22Rv1 (cell line): ENCODE data around the gene NOX3.

Source experiments
- CTCF ChIP-seq: fragments of 450-650 bp; IDR thresholded peaks from 2 replicates; pipeline ENCODE4 v1.5.1; 2017; ENCODE audit warnings: mild to moderate bottlenecking
- ZFX ChIP-seq: fragments of 450-650 bp; IDR thresholded peaks from 2 replicates; pipeline ENCODE4 v1.6.1; 2017; ENCODE audit warnings: antibody characterized with exemption, borderline replicate concordance

GRCh38 chr6:155412335-155412734 is 43.3 kb downstream of the NOX3 start:
- TF ChIP-seq CTCF (no peak), ZFX (no peak)
